HL-60 (cell line): ENCODE measurements around the gene CLCF1.

Source experiments
- POLR2AphosphoS5 ChIP-seq: IDR thresholded peaks from 2 replicates; pipeline ENCODE4 v1.6.1; 2012; ENCODE audit warnings: low read depth
- TF ChIP-seq, protein P1 (sequence below): IDR thresholded peaks from one replicate; pipeline ENCODE4 v1.5.1; 2011; ENCODE audit warnings: low read length, control low read depth, inconsistent platforms; ENCODE audit not compliant: insufficient read depth

DNA sequence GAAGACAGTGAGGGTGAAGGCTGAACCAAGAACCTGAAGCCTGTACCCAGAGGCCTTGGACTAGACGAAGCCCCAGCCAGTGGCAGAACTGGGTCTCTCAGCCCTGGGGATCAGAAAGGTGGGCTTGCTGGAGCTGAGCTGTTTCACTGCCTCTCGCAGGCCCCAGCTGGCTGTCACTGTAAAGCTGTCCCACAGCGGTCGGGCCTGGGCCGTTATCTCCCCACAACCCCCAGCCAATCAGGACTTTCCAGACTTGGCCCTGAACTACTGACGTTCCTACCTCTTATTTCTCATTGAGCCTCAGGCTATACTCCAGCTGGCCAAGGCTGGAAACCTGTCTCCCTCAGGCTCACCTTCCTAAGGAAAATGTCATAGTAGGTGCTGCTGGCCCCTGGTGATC lies 24.1 kb upstream of the CLCF1 start:
- TF ChIP-seq, protein P1, sequence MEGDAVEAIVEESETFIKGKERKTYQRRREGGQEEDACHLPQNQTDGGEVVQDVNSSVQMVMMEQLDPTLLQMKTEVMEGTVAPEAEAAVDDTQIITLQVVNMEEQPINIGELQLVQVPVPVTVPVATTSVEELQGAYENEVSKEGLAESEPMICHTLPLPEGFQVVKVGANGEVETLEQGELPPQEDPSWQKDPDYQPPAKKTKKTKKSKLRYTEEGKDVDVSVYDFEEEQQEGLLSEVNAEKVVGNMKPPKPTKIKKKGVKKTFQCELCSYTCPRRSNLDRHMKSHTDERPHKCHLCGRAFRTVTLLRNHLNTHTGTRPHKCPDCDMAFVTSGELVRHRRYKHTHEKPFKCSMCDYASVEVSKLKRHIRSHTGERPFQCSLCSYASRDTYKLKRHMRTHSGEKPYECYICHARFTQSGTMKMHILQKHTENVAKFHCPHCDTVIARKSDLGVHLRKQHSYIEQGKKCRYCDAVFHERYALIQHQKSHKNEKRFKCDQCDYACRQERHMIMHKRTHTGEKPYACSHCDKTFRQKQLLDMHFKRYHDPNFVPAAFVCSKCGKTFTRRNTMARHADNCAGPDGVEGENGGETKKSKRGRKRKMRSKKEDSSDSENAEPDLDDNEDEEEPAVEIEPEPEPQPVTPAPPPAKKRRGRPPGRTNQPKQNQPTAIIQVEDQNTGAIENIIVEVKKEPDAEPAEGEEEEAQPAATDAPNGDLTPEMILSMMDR: no peak
- no peak for TF ChIP-seq POLR2AphosphoS5
